GM10266 (cell line): Measurements from ENCODE around the gene MYO9A.

ENCODE experiments used
- DNase-seq: peaks from one replicate; pipeline ENCODE4 v3.0.0; 2012; ENCODE audit errors: extremely low spot score
- TF ChIP-seq, protein P1 (sequence below): IDR thresholded peaks from 2 replicates; pipeline ENCODE4 v1.5.1; 2012; ENCODE audit warnings: mild to moderate bottlenecking, low read depth; ENCODE audit not compliant: control insufficient read depth, insufficient read depth; ENCODE audit errors: missing control alignments

The MYO9A gene

DNA sequence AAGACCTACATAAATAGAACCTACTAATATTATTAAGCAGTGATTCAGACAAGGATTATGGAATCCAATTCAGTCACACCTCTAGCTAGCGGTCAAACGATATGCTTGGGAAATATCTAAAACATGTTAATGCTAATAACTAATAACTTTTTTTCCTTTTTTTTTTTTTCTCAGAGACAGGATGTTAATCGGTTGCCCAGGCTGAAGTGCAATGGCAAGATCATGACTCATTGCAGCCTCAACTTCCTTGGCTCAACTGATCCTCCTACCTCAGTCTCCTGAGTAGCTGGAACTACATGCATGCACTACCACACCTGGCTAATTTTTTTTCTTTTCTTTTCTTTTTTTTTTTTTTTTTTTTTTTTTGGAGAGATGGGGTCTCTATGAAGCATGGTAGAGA lies 183.5 kb downstream of the MYO9A start:
- DNase-seq = no peak
- TF ChIP-seq, protein P1, sequence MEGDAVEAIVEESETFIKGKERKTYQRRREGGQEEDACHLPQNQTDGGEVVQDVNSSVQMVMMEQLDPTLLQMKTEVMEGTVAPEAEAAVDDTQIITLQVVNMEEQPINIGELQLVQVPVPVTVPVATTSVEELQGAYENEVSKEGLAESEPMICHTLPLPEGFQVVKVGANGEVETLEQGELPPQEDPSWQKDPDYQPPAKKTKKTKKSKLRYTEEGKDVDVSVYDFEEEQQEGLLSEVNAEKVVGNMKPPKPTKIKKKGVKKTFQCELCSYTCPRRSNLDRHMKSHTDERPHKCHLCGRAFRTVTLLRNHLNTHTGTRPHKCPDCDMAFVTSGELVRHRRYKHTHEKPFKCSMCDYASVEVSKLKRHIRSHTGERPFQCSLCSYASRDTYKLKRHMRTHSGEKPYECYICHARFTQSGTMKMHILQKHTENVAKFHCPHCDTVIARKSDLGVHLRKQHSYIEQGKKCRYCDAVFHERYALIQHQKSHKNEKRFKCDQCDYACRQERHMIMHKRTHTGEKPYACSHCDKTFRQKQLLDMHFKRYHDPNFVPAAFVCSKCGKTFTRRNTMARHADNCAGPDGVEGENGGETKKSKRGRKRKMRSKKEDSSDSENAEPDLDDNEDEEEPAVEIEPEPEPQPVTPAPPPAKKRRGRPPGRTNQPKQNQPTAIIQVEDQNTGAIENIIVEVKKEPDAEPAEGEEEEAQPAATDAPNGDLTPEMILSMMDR = no peak

DNA sequence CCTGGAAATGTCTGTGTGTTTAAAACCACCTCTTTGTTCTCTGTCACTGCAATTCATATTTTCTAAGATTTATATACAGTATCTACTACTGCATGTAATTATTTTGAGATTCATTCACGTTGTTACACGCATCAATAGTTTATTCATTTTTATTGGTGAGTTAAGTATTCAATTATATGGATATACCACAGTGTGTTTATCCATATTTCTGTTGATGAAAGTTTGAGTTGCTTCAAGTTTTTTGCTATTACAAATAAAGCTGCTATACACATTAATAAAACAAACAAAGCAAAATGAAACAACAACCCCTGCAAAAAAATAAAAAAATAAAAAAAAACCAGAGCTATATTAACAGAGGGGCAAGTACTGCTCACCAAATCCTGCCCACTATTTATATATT lies 185.3 kb downstream of the MYO9A start:
- TF ChIP-seq, protein P1 = no peak

GRCh38 chr15:71931261-71931660 lies 186.7 kb downstream of the MYO9A start:
- TF ChIP-seq, protein P1 = no peak
- no peak for DNase-seq

More for the DNA sequence above, 185.3 kb downstream of the MYO9A start:
- no peak for DNase-seq

GRCh38 chr15:71925145-71925544 lies 192.8 kb downstream of the MYO9A start:
- DNase-seq = no peak
- TF ChIP-seq, protein P1 = no peak

DNA sequence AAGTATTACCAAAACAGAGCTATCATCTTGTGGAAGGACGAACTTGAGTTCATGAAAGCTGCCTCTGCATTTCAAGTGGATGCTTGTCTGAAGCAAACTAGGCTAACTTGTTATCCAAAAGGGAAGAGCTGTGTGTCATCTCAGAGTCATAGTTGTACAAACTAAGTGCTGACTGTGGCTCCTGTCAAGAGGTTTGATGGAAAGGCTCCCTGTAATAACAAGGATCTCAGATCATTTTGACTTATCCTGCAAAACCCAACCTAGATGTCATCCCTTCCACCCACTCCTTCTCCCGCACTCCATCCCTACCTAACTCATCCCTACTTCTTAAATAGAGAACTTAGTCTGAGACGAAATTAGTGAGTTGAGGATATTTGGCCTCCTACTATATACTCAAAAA lies 196.8 kb downstream of the MYO9A start:
- TF ChIP-seq, protein P1 = no peak
- DNase-seq = no peak

GRCh38 chr15:71920573-71920972 lies 197.4 kb downstream of the MYO9A start:
- TF ChIP-seq, protein P1 = no peak
- DNase-seq = no peak

DNA sequence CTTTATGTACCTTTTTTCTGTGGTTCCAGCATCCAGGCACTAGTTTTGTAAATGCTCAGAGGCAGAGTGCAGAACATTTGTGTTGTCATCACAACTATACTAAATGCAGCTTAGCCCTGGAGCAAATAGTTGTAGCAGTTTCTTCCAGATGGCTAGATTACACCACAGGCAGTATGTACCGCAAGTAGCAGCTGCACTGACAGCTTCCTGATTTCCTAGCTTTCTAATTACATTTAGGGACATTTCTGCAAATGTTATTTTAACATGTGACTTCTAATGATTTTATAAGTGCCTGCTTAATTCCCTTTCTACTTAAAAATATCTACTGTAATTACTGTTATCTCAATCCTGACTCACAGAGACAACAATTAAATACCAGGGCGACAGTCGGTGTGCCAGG lies 201.1 kb downstream of the MYO9A start:
- TF ChIP-seq, protein P1 = no peak
- DNase-seq = no peak
